SK-N-SH (cell line): ENCODE results near the gene PARD3B. TPM values are rescaled to one million over a fixed set of nuclear protein-coding genes. Genes with fewer than 3 reads are reported as not detected.

Source experiments
- CTCF ChIA-PET: fragments of 300-600, 350-600 bp; formaldehyde crosslinking; extraction: SDS; loops from one replicate; lab custom pipeline; 2021; lab: Yijun Ruan, JAX
- POLR2A ChIA-PET: fragments of 350-600 bp; sonication (Branson Sonifier 250); formaldehyde crosslinking; extraction: SDS; loops from one replicate; lab custom pipeline; 2020; ENCODE audit warnings: antibody characterized with exemption, inconsistent platforms; lab: Yijun Ruan, JAX
- DNase-seq: peaks from one replicate; pipeline ENCODE4 v3.0.0; 2012
- H2AFZ ChIP-seq: fragments of 200-600 bp; sonication (generic); 2 replicates; pipeline ENCODE4 v1.8.1; 2016; ENCODE audit warnings: antibody characterized with exemption, mild to moderate bottlenecking, low read depth
- H3F3A ChIP-seq: fragments of 200-600 bp; sonication (generic); replicated peaks from 2 replicates; pipeline ENCODE3; 2016; ENCODE audit warnings: antibody characterized with exemption, mild to moderate bottlenecking; ENCODE audit not compliant: insufficient read depth
- H3K27ac ChIP-seq, 2 experiments: fragments of 200-500 bp in 1 of 2; fragments of 200-600 bp in 1 of 2; sonication (Bioruptor generic) in 1 of 2; sonication (generic), shearing (Covaris generic) in 1 of 2; 2 replicates each; pipeline versions ENCODE4 v1.5.1 to v1.6.1; 2014 to 2016; ENCODE audit warnings: low read depth in 2 of 2, inconsistent platforms in 1 of 2, low read length in 1 of 2, mild to moderate bottlenecking in 1 of 2, mixed read lengths in 1 of 2
- H3K27me3 ChIP-seq: fragments of 200-600 bp; sonication (generic), shearing (Covaris generic); 2 replicates; pipeline ENCODE4 v1.6.1; 2016; ENCODE audit warnings: mixed run types; ENCODE audit not compliant: insufficient read depth
- H3K36me3 ChIP-seq, 2 experiments: fragments of 200-500 bp in 1 of 2; fragments of 200-600 bp in 1 of 2; sonication (Bioruptor generic) in 1 of 2; sonication (generic) in 1 of 2; replicated peaks in 1 of 2; 2 replicates each; pipeline versions ENCODE3 to v1.5.1; 2014 to 2016; ENCODE audit warnings: low read length in 1 of 2, mild to moderate bottlenecking in 1 of 2; ENCODE audit not compliant: insufficient read depth in 2 of 2, control insufficient read depth in 1 of 2
- H3K4me1 ChIP-seq, 2 experiments: fragments of 200-500 bp in 1 of 2; fragments of 200-600 bp in 1 of 2; sonication (Bioruptor generic) in 1 of 2; sonication (generic), shearing (Covaris generic) in 1 of 2; 2 replicates each; pipeline versions ENCODE4 v1.5.1 to v1.6.1; 2014 to 2016; ENCODE audit warnings: low read depth in 1 of 2, low read length in 1 of 2, mixed run types in 1 of 2; ENCODE audit not compliant: insufficient read depth in 2 of 2, control insufficient read depth in 1 of 2
- H3K4me2 ChIP-seq: fragments of 200-600 bp; sonication (generic), shearing (Covaris generic); 2 replicates; pipeline ENCODE4 v1.6.1; 2017; ENCODE audit warnings: mixed run types
- H3K4me3 ChIP-seq, 2 experiments: fragments of 200-500 bp in 1 of 2; fragments of 200-600 bp in 1 of 2; sonication (Bioruptor generic) in 1 of 2; sonication (generic), shearing (Covaris generic) in 1 of 2; 2 replicates each; pipeline versions ENCODE4 v1.5.1 to v1.8.1; 2014 to 2016; ENCODE audit warnings: low read depth in 2 of 2, inconsistent platforms in 1 of 2, low read length in 1 of 2, mild to moderate bottlenecking in 1 of 2, mixed read lengths in 1 of 2, moderate library complexity in 1 of 2
- H3K79me2 ChIP-seq: fragments of 200-600 bp; sonication (generic); 2 replicates; pipeline ENCODE4 v1.8.1; 2017; ENCODE audit warnings: mild to moderate bottlenecking; ENCODE audit not compliant: insufficient read depth
- H3K9ac ChIP-seq: fragments of 200-600 bp; sonication (generic); 2 replicates; pipeline ENCODE4 v1.6.1; 2017; ENCODE audit warnings: mixed run types
- H3K9me2 ChIP-seq: fragments of 200-600 bp; sonication (generic); 2 replicates; pipeline ENCODE4 v1.6.1; 2017; ENCODE audit warnings: mixed run types
- H3K9me3 ChIP-seq: fragments of 200-600 bp; sonication (generic); 2 replicates; pipeline ENCODE4 v1.6.1; 2017; ENCODE audit warnings: mixed run types, mild to moderate bottlenecking, moderate library complexity
- H4K20me1 ChIP-seq: fragments of 200-600 bp; sonication (generic); 2 replicates; pipeline ENCODE4 v1.6.1; 2017; ENCODE audit warnings: mild to moderate bottlenecking, mixed run types; ENCODE audit not compliant: insufficient read depth
- CHD2 ChIP-seq: fragments of 150-350 bp; IDR thresholded peaks from 2 replicates; pipeline ENCODE4 v1.6.1; 2018; ENCODE audit warnings: low read length; ENCODE audit not compliant: partially characterized antibody
- FOSL2 ChIP-seq: IDR thresholded peaks from 2 replicates; pipeline ENCODE4 v1.4.0; 2012; ENCODE audit warnings: low read depth, mild to moderate bottlenecking, moderate library complexity, borderline replicate concordance
- FOXJ3 ChIP-seq: sonication (generic); formaldehyde crosslinking; IDR thresholded peaks from 2 replicates; pipeline ENCODE4 v1.5.1; 2020; ENCODE audit warnings: mild to moderate bottlenecking, missing genetic modification reagents
- FOXM1 ChIP-seq: IDR thresholded peaks from 2 replicates; pipeline ENCODE4 v1.4.0; 2012; ENCODE audit warnings: low read depth, mild to moderate bottlenecking
- GATA2 ChIP-seq: sonication (generic); formaldehyde crosslinking; IDR thresholded peaks from 2 replicates; pipeline ENCODE4 v1.5.0; 2020; ENCODE audit warnings: mild to moderate bottlenecking, missing genetic modification reagents
- JUND ChIP-seq: IDR thresholded peaks from 2 replicates; pipeline ENCODE4 v1.4.0; 2012
- MAX ChIP-seq: IDR thresholded peaks from 2 replicates; pipeline ENCODE4 v1.4.0; 2012; ENCODE audit warnings: low read depth
- MEF2A ChIP-seq: IDR thresholded peaks from 2 replicates; pipeline ENCODE4 v1.4.0; 2012; ENCODE audit warnings: low read depth, borderline replicate concordance
- NFIC ChIP-seq: IDR thresholded peaks from 2 replicates; pipeline ENCODE4 v1.4.0; 2012; ENCODE audit warnings: borderline replicate concordance
- NRF1 ChIP-seq: IDR thresholded peaks from 2 replicates; pipeline ENCODE4 v1.6.1; 2012; ENCODE audit warnings: low read depth, mild to moderate bottlenecking, low read length
- POLR2AphosphoS5 ChIP-seq: IDR thresholded peaks from 2 replicates; pipeline ENCODE4 v1.6.1; 2012; ENCODE audit warnings: low read depth, low read length
- RCOR1 ChIP-seq: fragments of 150-350 bp; IDR thresholded peaks from 2 replicates; pipeline ENCODE4 v1.6.1; 2017; ENCODE audit warnings: antibody characterized with exemption, low read length
- RFX5 ChIP-seq: IDR thresholded peaks from 2 replicates; pipeline ENCODE4 v1.6.1; 2012; ENCODE audit warnings: mild to moderate bottlenecking, improper control_type of control experiment, low read length
- RXRA ChIP-seq: IDR thresholded peaks from 2 replicates; pipeline ENCODE4 v1.4.0; 2012; ENCODE audit warnings: low read depth, mild to moderate bottlenecking, borderline replicate concordance
- SIN3A ChIP-seq: IDR thresholded peaks from 2 replicates; pipeline ENCODE4 v1.6.1; 2012; ENCODE audit warnings: low read depth, mild to moderate bottlenecking, low read length, moderate library complexity, borderline replicate concordance
- SMC3 ChIP-seq: IDR thresholded peaks from 2 replicates; pipeline ENCODE4 v1.6.1; 2012; ENCODE audit warnings: low read depth, low read length, improper control_type of control experiment
- USF1 ChIP-seq: IDR thresholded peaks from 2 replicates; pipeline ENCODE4 v1.4.0; 2012; ENCODE audit warnings: low read depth, borderline replicate concordance
- YY1 ChIP-seq: IDR thresholded peaks from 2 replicates; pipeline ENCODE4 v1.4.0; 2012; ENCODE audit warnings: low read depth, mild to moderate bottlenecking
- WGBS: methylation state at CpG from one replicate; pipeline ENCODE4 v1.1.6; 2017; ENCODE audit warnings: low lambda C conversion rate; 5-methylcytosine and 5-hydroxymethylcytosine counted together
- polyA plus RNA-seq, 3 experiments: library from polyadenylated mRNA; depleted of rRNA; stranded (reverse); fragments of >200 nt; gene quantifications; 2 replicates each; pipeline ENCODE4 v1.2.3, GENCODE V29; 2012
- TF ChIP-seq, protein P1 (sequence below): IDR thresholded peaks from 2 replicates; pipeline ENCODE4; 2012
- TF ChIP-seq, protein P2 (sequence below): fragments of 150-350 bp; IDR thresholded peaks from 2 replicates; pipeline ENCODE4 v1.6.1; 2017; ENCODE audit warnings: antibody characterized with exemption, low read length, low read depth, borderline replicate concordance

PARD3B gene
- polyA plus RNA-seq, 1 of the 3 experiments (the other 2 are of a cell fraction), result 0.87 TPM

DNA sequence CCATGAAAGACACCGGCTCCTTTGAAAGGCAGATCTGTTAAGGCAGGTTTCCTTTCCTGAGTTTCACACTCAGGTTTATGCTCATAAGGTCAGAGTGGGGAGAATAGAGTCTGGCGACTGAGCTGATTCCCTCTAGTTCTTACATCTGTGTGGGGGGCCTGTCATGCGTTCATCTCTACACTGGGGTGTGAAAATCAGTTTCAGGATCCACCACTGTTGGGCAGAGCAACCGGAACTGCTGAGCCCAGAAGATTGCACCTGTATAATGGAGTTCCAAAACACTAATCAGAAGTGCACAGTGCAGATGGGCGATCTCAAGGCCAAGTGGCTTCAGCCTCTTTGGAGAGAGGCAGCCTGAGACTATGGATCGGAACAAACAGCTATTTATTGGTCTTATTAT, 955.7 kb downstream of the PARD3B start (continued):
- TF ChIP-seq SIN3A, result no peak
- TF ChIP-seq, protein P1, sequence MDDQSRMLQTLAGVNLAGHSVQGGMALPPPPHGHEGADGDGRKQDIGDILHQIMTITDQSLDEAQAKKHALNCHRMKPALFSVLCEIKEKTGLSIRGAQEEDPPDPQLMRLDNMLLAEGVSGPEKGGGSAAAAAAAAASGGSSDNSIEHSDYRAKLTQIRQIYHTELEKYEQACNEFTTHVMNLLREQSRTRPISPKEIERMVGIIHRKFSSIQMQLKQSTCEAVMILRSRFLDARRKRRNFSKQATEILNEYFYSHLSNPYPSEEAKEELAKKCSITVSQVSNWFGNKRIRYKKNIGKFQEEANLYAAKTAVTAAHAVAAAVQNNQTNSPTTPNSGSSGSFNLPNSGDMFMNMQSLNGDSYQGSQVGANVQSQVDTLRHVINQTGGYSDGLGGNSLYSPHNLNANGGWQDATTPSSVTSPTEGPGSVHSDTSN, result no peak
- TF ChIP-seq GATA2 (CRISPR knock-in tag), result no peak
- no peak for TF ChIP-seq FOXM1
- no peak for TF ChIP-seq FOSL2
- TF ChIP-seq YY1, result no peak
- TF ChIP-seq POLR2AphosphoS5, result no peak

DNA sequence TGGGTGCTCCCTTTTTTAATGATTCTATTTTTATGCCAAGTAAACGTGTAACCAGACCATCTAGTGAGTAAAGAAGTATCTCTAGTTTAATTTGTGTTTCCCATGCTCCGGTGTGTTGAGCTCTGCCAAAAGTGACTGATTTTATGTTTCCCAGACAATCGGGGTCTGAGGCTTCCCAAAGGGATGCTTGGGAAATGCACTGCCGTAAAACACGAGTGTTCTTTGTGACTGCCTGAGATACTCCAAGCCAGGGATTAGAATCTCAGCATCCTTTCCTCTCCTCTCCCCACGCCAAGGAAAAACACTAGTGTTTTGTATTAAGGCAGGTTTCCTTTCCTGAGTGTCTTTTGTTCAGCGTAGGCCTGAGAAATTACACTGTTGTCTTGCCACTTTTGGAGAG, 956.6 kb downstream of the PARD3B start:
- TF ChIP-seq USF1 (no peak), YY1 (no peak), CHD2 (no peak), RXRA (no peak), SIN3A (no peak), POLR2AphosphoS5 (no peak), JUND (no peak), RFX5 (no peak), FOSL2 (no peak), NRF1 (no peak), FOXJ3 (CRISPR knock-in tag) (no peak), MAX (no peak), SMC3 (no peak), RCOR1 (no peak), NFIC (no peak), MEF2A (no peak), GATA2 (CRISPR knock-in tag) (no peak)
- TF ChIP-seq, protein P2, sequence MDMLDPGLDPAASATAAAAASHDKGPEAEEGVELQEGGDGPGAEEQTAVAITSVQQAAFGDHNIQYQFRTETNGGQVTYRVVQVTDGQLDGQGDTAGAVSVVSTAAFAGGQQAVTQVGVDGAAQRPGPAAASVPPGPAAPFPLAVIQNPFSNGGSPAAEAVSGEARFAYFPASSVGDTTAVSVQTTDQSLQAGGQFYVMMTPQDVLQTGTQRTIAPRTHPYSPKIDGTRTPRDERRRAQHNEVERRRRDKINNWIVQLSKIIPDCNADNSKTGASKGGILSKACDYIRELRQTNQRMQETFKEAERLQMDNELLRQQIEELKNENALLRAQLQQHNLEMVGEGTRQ, result no peak
- no peak for DNase-seq
- H3K4me2 ChIP-seq, result no peak overlapping the region
- no peak overlapping the region for H3K4me3 ChIP-seq
- ChIA-PET CTCF (interaction anchor here (0.9 kb wide), 1 partner anchor 10 kb away, joined by 3 read pairs; no protein-coding TSS in a partner anchor), POLR2A (no interaction called here)
- H3K27ac ChIP-seq, result no peak overlapping the region
- no peaks in the 10 kb centered on the region for H3K36me3 ChIP-seq
- no peaks in the 10 kb centered on the region for H4K20me1 ChIP-seq
- no peaks in the 10 kb centered on the region for H3F3A ChIP-seq
- H3K27me3 ChIP-seq, result no peaks in the 10 kb centered on the region
- no peaks in the 10 kb centered on the region for H3K9me3 ChIP-seq
- no peaks in the 10 kb centered on the region for H3K79me2 ChIP-seq
- H3K9ac ChIP-seq, result no peak overlapping the region
- no peak overlapping the region for H2AFZ ChIP-seq
- no peaks in the 10 kb centered on the region for H3K9me2 ChIP-seq
- H3K4me1 ChIP-seq, result no peaks in the 10 kb centered on the region
- 81% methylated on average over 7 of the region's 7 CpGs for WGBS
